HL-60 (cell line): Measurements from ENCODE around the gene OR6T1.

Experiments used
- POLR2AphosphoS5 ChIP-seq: IDR thresholded peaks from 2 replicates; pipeline ENCODE4 v1.6.1; 2012; ENCODE audit warnings: low read depth
- TF ChIP-seq, protein P1 (sequence below): IDR thresholded peaks from one replicate; pipeline ENCODE4 v1.5.1; 2011; ENCODE audit warnings: low read length, control low read depth, inconsistent platforms; ENCODE audit not compliant: insufficient read depth
- TF ChIP-seq, protein P2 (sequence below): IDR thresholded peaks from 2 replicates; pipeline ENCODE4 v1.6.1; 2012; ENCODE audit warnings: low read depth; ENCODE audit not compliant: insufficient replicate concordance

- TF ChIP-seq, protein P1, sequence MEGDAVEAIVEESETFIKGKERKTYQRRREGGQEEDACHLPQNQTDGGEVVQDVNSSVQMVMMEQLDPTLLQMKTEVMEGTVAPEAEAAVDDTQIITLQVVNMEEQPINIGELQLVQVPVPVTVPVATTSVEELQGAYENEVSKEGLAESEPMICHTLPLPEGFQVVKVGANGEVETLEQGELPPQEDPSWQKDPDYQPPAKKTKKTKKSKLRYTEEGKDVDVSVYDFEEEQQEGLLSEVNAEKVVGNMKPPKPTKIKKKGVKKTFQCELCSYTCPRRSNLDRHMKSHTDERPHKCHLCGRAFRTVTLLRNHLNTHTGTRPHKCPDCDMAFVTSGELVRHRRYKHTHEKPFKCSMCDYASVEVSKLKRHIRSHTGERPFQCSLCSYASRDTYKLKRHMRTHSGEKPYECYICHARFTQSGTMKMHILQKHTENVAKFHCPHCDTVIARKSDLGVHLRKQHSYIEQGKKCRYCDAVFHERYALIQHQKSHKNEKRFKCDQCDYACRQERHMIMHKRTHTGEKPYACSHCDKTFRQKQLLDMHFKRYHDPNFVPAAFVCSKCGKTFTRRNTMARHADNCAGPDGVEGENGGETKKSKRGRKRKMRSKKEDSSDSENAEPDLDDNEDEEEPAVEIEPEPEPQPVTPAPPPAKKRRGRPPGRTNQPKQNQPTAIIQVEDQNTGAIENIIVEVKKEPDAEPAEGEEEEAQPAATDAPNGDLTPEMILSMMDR = no peak
- no peak for TF ChIP-seq POLR2AphosphoS5
- TF ChIP-seq, protein P2, sequence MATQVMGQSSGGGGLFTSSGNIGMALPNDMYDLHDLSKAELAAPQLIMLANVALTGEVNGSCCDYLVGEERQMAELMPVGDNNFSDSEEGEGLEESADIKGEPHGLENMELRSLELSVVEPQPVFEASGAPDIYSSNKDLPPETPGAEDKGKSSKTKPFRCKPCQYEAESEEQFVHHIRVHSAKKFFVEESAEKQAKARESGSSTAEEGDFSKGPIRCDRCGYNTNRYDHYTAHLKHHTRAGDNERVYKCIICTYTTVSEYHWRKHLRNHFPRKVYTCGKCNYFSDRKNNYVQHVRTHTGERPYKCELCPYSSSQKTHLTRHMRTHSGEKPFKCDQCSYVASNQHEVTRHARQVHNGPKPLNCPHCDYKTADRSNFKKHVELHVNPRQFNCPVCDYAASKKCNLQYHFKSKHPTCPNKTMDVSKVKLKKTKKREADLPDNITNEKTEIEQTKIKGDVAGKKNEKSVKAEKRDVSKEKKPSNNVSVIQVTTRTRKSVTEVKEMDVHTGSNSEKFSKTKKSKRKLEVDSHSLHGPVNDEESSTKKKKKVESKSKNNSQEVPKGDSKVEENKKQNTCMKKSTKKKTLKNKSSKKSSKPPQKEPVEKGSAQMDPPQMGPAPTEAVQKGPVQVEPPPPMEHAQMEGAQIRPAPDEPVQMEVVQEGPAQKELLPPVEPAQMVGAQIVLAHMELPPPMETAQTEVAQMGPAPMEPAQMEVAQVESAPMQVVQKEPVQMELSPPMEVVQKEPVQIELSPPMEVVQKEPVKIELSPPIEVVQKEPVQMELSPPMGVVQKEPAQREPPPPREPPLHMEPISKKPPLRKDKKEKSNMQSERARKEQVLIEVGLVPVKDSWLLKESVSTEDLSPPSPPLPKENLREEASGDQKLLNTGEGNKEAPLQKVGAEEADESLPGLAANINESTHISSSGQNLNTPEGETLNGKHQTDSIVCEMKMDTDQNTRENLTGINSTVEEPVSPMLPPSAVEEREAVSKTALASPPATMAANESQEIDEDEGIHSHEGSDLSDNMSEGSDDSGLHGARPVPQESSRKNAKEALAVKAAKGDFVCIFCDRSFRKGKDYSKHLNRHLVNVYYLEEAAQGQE = no peak
Measured at GRCh38 chr11:123920943-123921342, 22.7 kb downstream of the OR6T1 start.
